Stimulated activated naive CD4-positive, alpha-beta T cell (primary cell): Measurements from ENCODE around the gene LUZP2.
"Not testable (repeated sequence)": the region's sequence is repeated elsewhere in the genome, so short reads cannot be mapped to it uniquely, and the experiment has no call there.

Source experiments
- DNase-seq, 6 experiments: peaks; one replicate each; lab custom pipeline; 2025; lab: John Stamatoyannopoulos, UW

Gene LUZP2

GRCh38 chr11:24900960-24901549 lies 404.2 kb downstream of the LUZP2 start:
- no peak for DNase-seq

DNA sequence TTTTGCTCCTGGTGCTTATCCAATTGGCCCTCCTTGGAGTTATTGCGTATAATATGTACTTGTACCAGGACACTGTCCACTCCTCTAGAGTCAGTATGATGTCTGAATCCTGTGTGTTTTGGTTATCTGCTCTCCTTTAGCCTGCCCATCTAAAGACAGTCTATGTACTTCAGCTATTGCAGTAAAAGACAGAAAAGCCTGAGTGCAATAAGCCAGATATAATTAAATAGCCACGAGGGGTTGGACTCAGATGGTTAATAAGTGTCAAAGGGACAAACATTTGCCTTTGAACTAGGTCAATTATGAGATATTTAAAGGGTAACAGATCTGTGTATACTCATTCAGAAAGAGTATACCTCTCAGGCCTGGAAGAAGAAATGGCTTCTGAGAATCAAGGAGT lies 406.7 kb downstream of the LUZP2 start:
- no peak for DNase-seq

GRCh38 chr11:24925091-24925490 lies 428.2 kb downstream of the LUZP2 start:
- no peak for DNase-seq

- no peak for DNase-seq
These were observed 435.5 kb downstream of the LUZP2 start for GRCh38 chr11:24932110-24933000.

DNA sequence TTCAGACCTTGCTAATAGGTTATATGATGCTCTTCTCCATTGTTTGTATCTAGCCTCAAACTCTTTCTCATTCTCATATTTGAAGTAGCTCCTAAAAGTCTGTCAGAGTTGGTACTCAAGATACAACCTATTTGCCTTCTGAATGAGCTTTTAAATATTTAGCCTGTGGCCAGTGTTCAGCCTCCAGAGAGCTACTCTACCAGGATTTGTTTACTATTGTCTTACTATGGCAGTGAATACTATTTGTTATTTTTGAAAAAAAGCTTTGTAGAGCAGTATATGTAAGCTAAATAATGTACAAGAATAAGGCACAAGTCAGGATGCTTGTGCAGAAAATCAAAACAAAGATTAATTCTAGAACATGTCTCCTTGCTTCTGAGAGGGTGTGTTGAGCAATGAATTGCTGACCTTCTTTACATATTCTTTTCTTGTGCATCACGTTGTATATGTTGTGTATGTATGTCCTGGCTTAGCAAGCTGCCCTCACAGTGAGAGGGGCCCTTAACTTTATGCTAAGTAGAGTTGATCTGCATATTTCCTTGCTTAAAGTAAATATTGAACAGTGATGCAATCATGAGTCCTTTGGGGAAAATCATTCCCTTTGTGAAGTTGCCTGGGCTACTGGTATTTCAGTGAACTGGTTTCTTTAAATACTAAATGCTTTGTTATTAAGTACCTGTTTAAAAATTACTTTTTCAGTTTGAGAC lies 438.0 kb downstream of the LUZP2 start:
- DNase-seq = no peak

GRCh38 chr11:24944891-24945290 lies 448.0 kb downstream of the LUZP2 start:
- no peak for DNase-seq

GRCh38 chr11:24949406-24949805 lies 452.6 kb downstream of the LUZP2 start:
- DNase-seq = no peak

GRCh38 chr11:24963852-24964251 lies 467.0 kb downstream of the LUZP2 start:
- DNase-seq = no peak

- no peak for DNase-seq
These were observed 468.9 kb downstream of the LUZP2 start for GRCh38 chr11:24965748-24966147.

DNA sequence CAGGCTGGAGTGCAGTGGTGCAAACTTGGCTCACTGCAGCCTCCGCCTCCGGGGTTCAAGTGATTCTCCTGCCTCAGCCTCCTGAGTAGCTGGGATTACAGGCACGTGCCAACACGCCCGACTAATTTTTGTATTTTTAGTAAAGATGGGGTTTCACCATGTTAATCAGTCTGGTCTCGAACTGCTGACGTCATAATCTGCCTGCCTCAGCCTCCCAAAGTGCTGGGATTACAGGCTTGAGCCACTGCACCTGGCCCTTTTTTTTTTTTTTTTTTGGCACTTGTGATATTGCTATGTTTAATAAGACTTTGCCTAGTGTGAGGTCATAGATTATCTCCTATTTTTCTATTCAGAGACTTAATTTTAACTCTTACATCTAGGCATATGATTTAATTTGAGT lies 497.1 kb downstream of the LUZP2 start:
- DNase-seq = not testable (repeated sequence)

DNA sequence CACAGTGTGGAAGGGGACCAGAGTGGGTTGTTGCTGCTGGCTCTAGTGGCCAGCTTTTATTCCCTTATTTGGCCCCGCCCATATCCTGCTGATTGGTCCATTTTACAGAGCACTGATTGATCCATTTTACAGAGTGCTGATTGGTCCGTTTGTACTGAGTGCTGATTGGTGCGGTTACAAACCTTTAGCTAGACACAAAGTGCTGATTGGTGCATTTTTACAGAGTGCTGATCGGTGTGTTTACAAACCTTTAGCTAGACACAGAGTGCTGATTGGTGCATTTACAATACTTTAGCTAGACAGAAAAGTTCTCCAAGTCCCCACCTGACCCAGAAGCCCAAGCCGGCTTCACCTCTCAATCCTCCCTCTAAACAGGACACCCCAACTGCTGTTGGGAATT lies 503.1 kb downstream of the LUZP2 start:
- not testable (repeated sequence) for DNase-seq

DNA sequence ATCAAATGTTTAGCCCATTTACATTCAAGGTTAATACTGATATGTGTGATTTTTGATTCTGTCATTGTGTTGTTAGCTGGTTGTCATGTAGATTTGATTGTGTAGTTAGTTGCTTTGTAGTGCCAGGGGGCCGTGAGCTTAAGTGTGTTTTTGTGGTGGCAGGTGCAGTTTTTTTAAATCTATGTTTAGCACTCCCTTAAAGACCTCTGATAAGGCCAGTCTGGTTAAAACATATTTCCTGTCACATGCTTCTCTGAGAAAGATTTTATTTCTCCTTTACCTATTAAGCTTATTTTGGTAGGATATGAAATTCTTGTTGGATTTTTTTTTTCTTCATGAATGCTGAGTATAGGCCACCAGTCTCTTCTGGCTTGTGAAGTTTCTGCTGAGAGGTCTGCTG lies 540.6 kb downstream of the LUZP2 start:
- DNase-seq = no peak

DNA sequence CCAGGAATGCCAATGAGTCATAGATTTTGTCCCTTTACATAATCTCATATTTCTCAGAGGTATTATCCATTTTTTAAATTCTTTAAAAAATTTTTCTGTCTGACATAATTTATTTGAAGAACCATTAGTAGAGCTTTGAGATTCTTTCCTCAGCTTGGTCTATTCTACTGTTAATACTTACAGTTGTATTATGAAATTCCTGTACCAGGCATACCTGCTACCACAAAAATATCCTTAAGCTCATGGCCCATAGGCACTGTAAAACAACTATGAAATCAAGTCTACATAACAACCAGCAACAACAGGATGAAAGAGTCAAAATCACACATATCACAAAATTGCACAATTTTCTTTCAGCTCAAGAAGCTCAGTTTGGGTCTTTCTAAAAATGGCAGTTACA lies 541.3 kb downstream of the LUZP2 start:
- no peak for DNase-seq

DNA sequence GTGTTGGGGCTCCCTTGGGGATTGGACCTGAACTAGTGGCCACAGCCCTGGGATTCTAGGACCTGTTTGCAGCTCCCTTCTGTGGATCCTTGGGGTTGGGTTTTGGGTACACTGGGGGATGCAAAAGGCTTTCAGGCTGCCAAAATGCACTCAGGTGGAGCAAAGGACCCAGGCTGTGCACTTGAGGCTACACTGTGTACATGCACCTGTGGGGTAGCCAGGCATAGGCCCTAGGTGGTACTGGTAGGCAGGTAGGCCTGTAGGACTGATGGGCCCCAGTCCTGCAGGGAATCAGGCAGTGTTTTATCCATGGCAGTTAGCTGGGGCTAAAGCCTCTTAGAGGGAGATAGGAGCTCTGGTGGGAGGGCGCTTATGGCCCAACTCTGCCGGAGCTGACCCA lies 542.3 kb downstream of the LUZP2 start:
- DNase-seq = no peak

DNA sequence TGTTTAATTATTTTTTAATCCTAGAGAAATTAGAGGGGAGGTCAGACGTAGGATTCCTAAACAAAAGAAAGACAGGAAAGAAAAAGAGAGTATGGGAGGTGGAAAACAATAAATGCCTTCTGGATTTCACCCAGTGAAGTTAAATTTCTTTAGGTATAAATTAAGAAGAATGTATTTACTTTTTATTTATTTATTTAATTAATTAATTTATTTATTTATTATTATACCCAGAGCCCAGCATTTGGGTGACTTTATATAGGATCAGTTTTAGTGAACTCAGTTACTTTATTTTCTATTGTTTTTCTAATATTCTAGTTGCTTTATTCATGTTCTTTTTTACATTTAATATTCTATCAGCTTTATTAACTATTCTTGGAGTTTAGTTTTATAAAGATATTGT lies 551.8 kb downstream of the LUZP2 start:
- DNase-seq = no peak

DNA sequence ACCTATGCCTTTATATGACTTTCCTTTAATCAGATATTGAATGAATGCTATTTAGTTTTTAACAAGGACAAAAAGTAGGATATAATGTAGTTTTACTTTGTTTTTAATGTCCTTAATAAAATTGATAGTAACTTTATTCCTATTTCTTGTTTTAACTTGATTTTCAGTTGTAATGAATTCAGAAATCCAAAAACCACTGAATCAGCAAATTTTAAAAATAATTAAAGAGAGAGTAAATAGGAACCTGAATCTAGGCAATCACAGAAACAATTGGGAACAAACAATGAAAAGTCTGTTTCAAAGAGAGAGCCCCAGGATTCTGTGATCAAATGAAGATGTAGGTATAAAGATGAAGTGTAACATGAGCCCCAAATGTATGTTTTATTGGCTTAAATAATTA lies 556.0 kb downstream of the LUZP2 start:
- DNase-seq = no peak

DNA sequence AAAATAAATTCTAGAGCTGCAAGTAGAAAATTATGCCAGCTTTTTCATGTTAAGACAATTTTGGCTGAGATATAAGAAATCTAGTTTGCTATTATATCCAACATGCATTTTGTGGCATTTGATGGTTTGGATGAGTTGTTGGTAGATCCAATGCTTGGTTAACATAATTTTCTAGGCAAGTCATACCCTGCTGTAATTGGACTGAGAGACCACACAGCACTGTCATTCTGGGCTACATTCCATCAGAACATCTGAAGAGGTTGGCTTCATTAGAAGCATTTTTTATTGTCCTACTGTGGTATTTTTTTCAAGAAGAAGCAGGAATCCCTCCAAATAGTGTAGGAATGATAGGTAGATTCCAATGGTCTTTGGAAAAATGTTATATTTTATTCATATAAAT lies 561.0 kb downstream of the LUZP2 start:
- DNase-seq = no peak

DNA sequence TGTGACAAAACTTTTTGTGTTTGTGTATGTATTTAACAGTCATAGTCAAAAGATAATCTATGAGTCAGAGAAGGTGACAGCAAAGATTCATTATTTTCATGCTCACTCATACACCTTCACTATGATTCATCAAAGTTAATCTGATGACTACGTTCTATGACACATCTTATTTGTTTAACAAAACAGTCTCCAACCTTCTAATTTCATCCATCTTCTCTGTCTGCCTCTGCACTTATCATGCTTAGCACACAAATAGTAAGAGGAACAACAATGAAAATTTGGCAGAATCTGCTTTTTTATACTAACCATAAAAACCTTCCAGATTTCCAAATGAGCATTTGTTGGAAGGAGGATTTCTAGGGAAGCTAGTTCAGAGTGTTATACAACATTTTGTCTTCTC lies 568.9 kb downstream of the LUZP2 start:
- DNase-seq = no peak

DNA sequence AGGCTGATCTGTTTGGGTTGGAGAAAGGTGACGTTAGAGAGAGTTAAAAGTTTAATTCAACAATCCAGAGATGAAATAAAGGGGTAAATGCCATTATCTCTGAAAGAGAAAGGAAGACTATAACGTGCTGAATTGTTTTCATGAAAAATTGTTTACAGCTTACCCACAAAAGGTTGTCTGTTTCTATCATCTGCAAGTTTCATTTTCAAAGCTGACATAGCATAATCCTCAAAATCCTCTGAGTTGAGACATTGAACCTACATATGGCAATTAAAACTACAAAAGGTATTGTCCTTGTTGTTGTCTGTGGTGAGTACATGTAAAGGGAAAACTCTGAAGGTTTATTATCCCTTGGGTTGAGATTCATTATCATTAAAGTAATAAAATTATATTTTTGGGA lies 569.9 kb downstream of the LUZP2 start:
- no peak for DNase-seq

- DNase-seq = no peak
These were observed 571.6 kb downstream of the LUZP2 start for GRCh38 chr11:25068451-25068850.

DNA sequence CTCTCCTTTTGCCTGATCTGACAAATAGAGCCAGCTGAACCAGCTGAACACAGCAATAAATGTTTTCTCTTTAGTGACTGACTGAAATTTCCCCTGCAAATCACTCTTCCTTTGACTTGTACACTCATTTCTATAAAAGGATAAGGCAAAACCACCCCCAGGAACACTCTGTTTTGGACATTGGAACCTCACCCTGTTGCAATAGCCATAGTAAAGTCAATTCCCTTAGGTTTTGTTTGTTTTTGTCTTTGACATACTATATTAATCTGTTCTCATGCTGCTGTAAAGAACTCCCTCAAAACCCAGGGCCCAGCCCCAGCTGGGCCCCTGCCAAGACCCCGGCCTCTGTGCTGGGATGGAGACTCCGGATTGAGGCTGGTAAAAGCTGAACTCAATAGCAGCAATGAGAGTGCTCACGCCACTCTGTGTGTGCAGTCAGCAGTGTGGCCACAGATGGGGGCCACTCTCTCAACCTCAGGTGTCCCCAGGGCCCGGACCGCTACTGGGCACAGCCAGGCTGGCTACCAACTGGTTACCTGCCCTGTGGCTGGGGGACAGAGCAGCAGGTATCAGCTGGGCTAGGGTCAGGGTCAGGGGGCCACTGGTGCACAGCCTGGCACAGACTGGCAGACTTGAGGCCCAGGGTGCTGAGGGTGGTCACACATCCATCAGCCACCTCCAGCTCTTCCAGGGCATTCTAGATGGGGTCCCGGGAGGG lies 597.4 kb downstream of the LUZP2 start:
- no peak for DNase-seq

DNA sequence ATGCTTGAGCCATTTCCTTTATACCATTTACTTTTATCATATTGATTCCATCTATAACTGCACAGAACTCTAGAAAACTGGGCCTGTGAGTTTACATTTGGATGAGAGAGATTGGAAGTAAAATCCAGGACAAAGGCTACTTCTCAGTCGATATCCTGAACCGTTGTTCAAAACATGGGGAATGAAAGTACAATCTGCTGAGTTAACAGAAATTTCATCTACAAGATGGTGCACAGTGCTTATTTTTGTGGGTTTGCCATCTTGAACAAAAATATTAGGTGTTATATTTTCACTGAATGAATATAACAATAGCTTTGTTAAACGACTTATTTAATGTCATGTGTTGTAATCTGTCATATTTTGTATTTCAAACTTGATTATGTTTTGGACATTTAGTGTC lies 622.6 kb downstream of the LUZP2 start:
- DNase-seq = no peak
